ENCODE data around the gene USP20.

The USP20 gene

GRCh38 chr9:129823935-129824601 is 11.2 kb upstream of the USP20 start, which contains the start of gene TOR1A:
Gene TOR1A (minus strand): TSS chr9:129824136. CDS start chr9:129824085, 51 bp downstream.
- peak; percentile 91 for DNase-seq

GRCh38 chr9:129826344-129826743 is 8.9 kb upstream of the USP20 start:
- no peak for DNase-seq

- DNase-seq: no peak
Observed at GRCh38 chr9:129826759-129827158, 8.5 kb upstream of the USP20 start.

- DNase-seq: no peak
Observed at GRCh38 chr9:129828051-129828450, 7.2 kb upstream of the USP20 start.

- no peak for DNase-seq
Observed at GRCh38 chr9:129828969-129829368, 6.3 kb upstream of the USP20 start.

GRCh38 chr9:129832982-129833381 is 2.3 kb upstream of the USP20 start:
- DNase-seq: no peak

GRCh38 chr9:129834489-129835127 is 650 bp upstream of the USP20 start:
- DNase-seq: no peak

- DNase-seq: no peak
Observed at GRCh38 chr9:129835860-129836223, 584 bp downstream of the USP20 start.

GRCh38 chr9:129836311-129837007 is 1.2 kb downstream of the USP20 start:
- no peak for DNase-seq

GRCh38 chr9:129838707-129839259 is 3.5 kb downstream of the USP20 start:
- DNase-seq: no peak

- DNase-seq: no peak
Observed at GRCh38 chr9:129839324-129840023, 4.2 kb downstream of the USP20 start.

- peak; percentile 86 for DNase-seq
Observed at GRCh38 chr9:129840034-129840433, 4.8 kb downstream of the USP20 start.

GRCh38 chr9:129841071-129841470 is 5.8 kb downstream of the USP20 start:
- DNase-seq: no peak

- no peak for DNase-seq
Observed at GRCh38 chr9:129845373-129845772, 10.1 kb downstream of the USP20 start.

GRCh38 chr9:129848712-129849441 is 13.6 kb downstream of the USP20 start:
- DNase-seq: no peak

GRCh38 chr9:129849901-129850300 is 14.6 kb downstream of the USP20 start:
- DNase-seq: no peak

GRCh38 chr9:129850821-129851550 is 15.7 kb downstream of the USP20 start:
- DNase-seq: no peak

- no peak for DNase-seq
Observed at GRCh38 chr9:129851821-129852220, 16.6 kb downstream of the USP20 start.

GRCh38 chr9:129852579-129852978 is 17.3 kb downstream of the USP20 start:
- peak; percentile 74 for DNase-seq

- no peak for DNase-seq
Observed at GRCh38 chr9:129853614-129854013, 18.4 kb downstream of the USP20 start.

- no peak for DNase-seq
Observed at GRCh38 chr9:129854588-129855110, 19.4 kb downstream of the USP20 start.

Measured in NCI-H1417 treated with DMSO at 0.1 percent for 48 hours (cell line).